Type B pancreatic cell (in vitro differentiated cells): ENCODE results near the gene CENPO. TPM values are rescaled to one million over a fixed set of nuclear protein-coding genes. Genes with fewer than 3 reads are reported as not detected.

ENCODE experiments used
- DNase-seq: peaks from one replicate; pipeline ENCODE4 v3.0.0; 2021; ENCODE audit warnings: mixed read lengths; ENCODE audit not compliant: unreplicated experiment; ENCODE audit errors: extremely low spot score
- H3K27ac Mint-ChIP-seq: 2 replicates; pipeline ENCODE4 v1.8.0; 2021; ENCODE audit warnings: mild to moderate bottlenecking, mixed read lengths
- H3K27me3 Mint-ChIP-seq: 2 replicates; pipeline ENCODE4 v1.8.0; 2021; ENCODE audit warnings: mixed read lengths
- H3K36me3 Mint-ChIP-seq: 2 replicates; pipeline ENCODE4 v1.8.0; 2021; ENCODE audit warnings: mixed read lengths
- H3K4me1 Mint-ChIP-seq: one replicate; pipeline ENCODE4 v1.8.0; 2021; ENCODE audit warnings: mixed read lengths; ENCODE audit not compliant: unreplicated experiment
- H3K4me3 Mint-ChIP-seq: 2 replicates; pipeline ENCODE4 v1.8.0; 2021; ENCODE audit warnings: mild to moderate bottlenecking, mixed read lengths
- H3K9me3 Mint-ChIP-seq: 2 replicates; pipeline ENCODE4 v1.8.0; 2021; ENCODE audit warnings: mixed read lengths
- CTCF ChIP-seq: fragments of 200-600 bp; sonication (generic); conservative IDR thresholded peaks from 2 replicates; pipeline ENCODE4 v1.5.0; 2021; ENCODE audit warnings: antibody characterized with exemption, mild to moderate bottlenecking
- total RNA-seq: library from RNA; stranded (reverse); gene quantifications from 2 replicates; pipeline ENCODE4 v1.2.1, GENCODE V29; 2021; ENCODE audit warnings: low replicate concordance

The CENPO gene
- total RNA-seq, 1 donor from 2014 or later: 39.7 TPM

- H3K36me3 Mint-ChIP-seq: peaks cover 37% of the 10 kb centered on the region
- H3K27ac Mint-ChIP-seq: no peak overlapping the region
- no peaks in the 10 kb centered on the region for H3K9me3 Mint-ChIP-seq
- no peak overlapping the region for H3K4me3 Mint-ChIP-seq
- TF ChIP-seq CTCF: no peak
- H3K27me3 Mint-ChIP-seq: no peaks in the 10 kb centered on the region
- H3K4me1 Mint-ChIP-seq: peaks cover 4% of the 10 kb centered on the region
- DNase-seq: no peak
Observed at GRCh38 chr2:24814516-24814915, 21.3 kb downstream of the CENPO start.

GRCh38 chr2:24815171-24815570 lies 21.9 kb downstream of the CENPO start:
- H3K36me3 Mint-ChIP-seq: peaks cover 37% of the 10 kb centered on the region

DNA sequence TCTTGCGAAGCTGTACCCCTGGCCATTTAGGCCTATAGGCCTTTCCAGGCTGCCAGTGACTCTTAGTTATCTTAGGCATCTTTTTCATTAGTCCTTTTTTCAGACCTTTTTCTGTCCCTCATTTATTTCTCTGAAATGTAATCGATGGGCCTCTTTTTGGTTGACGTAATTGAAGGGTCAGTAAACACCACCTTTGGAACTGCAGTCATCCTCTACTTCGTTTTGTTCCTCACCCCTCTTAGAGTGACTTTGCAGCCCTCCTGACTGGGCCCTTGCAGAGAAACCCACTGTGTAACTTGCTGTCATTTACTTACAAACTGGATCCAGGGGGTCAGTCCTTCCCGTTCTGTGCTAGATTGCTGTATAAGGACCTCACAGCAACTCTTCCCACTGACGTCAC lies 23.2 kb downstream of the CENPO start:
- TF ChIP-seq CTCF: no peak
- H3K27me3 Mint-ChIP-seq: no peaks in the 10 kb centered on the region
- DNase-seq: peak; percentile 25
- H3K4me3 Mint-ChIP-seq: no peak overlapping the region
- H3K9me3 Mint-ChIP-seq: no peaks in the 10 kb centered on the region
- no peak overlapping the region for H3K27ac Mint-ChIP-seq
- H3K36me3 Mint-ChIP-seq: peaks cover 42% of the 10 kb centered on the region
- H3K4me1 Mint-ChIP-seq: peaks cover 4% of the 10 kb centered on the region

More at GRCh38 chr2:24815171-24815570, 21.9 kb downstream of the CENPO start:
- no peak for DNase-seq
- H3K27ac Mint-ChIP-seq: no peak overlapping the region
- no peak for TF ChIP-seq CTCF
- no peaks in the 10 kb centered on the region for H3K27me3 Mint-ChIP-seq
- no peaks in the 10 kb centered on the region for H3K9me3 Mint-ChIP-seq
- no peak overlapping the region for H3K4me3 Mint-ChIP-seq
- H3K4me1 Mint-ChIP-seq: peaks cover 4% of the 10 kb centered on the region

DNA sequence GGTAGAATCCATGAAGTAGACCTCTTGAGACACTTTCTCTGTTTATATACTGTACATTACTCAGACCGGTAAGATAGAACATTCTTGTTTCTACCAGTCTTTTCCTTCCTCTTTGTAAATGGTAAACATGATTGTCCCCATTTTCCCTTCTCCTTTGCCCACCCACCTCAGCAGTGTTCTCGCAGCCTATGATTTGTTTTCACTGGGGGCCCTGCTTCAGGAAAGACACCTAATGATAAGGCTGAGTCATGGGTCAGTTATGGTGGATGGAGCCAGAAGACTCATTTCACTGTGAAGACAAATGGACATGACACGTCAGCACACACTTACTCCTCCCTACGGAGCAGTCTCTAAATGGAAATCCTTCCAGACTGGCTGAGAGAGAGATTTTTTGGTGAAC lies 23.7 kb downstream of the CENPO start:
- peaks cover 4% of the 10 kb centered on the region for H3K4me1 Mint-ChIP-seq
- no peak for DNase-seq
- H3K9me3 Mint-ChIP-seq: no peaks in the 10 kb centered on the region
- no peaks in the 10 kb centered on the region for H3K27me3 Mint-ChIP-seq
- H3K4me3 Mint-ChIP-seq: no peak overlapping the region
- no peak overlapping the region for H3K27ac Mint-ChIP-seq
- H3K36me3 Mint-ChIP-seq: peaks cover 40% of the 10 kb centered on the region
- no peak for TF ChIP-seq CTCF

GRCh38 chr2:24818721-24819167 lies 25.5 kb downstream of the CENPO start:
- H3K4me1 Mint-ChIP-seq: peaks cover 4% of the 10 kb centered on the region
- H3K36me3 Mint-ChIP-seq: peaks cover 28% of the 10 kb centered on the region
- TF ChIP-seq CTCF: no peak
- H3K9me3 Mint-ChIP-seq: no peaks in the 10 kb centered on the region
- no peak overlapping the region for H3K4me3 Mint-ChIP-seq
- peak; percentile 55 for DNase-seq
- no peaks in the 10 kb centered on the region for H3K27me3 Mint-ChIP-seq
- no peak overlapping the region for H3K27ac Mint-ChIP-seq
